Natural killer cell treated with Interleukin-12 subunit alpha and Interleukin-12 subunit beta and Interleukin-15 and Interleukin-18, amount 100 ng/mL, for 72 hours (primary cell): Measurements from ENCODE around the gene MIOX. TPM values are rescaled to one million over a fixed set of nuclear protein-coding genes. Genes with fewer than 3 reads are reported as not detected.

Experiments
- ATAC-seq, 2 donors: fragments of 150-1000 bp; cut with Tn5 transposase in 1 of 2; sonication (Bioruptor Pico), chemical (Tn5 transposase) in 1 of 2; 2 replicates each; pipeline ENCODE4 v1.10.0; 2021
- DNase-seq: peaks from one replicate; pipeline ENCODE4 v3.0.0; 2022; ENCODE audit warnings: low spot score
- H3K27ac Mint-ChIP-seq, 2 donors: 1 replicate in 1 of 2; 2 replicates in 1 of 2; pipeline ENCODE4 v1.8.0; 2022; ENCODE audit warnings: mixed read lengths in 2 of 2, mild to moderate bottlenecking in 1 of 2, moderate library complexity in 1 of 2
- H3K27me3 Mint-ChIP-seq, 2 donors: 1 replicate in 1 of 2; 2 replicates in 1 of 2; pipeline ENCODE4 v1.8.0; 2022; ENCODE audit warnings: mixed read lengths in 2 of 2
- H3K36me3 Mint-ChIP-seq: one replicate; pipeline ENCODE4 v1.8.0; 2022; ENCODE audit warnings: mixed read lengths
- H3K4me1 Mint-ChIP-seq, 2 donors: 1 replicate in 1 of 2; 2 replicates in 1 of 2; pipeline ENCODE4 v1.8.0; 2022; ENCODE audit warnings: low read depth in 2 of 2, mixed read lengths in 2 of 2, mild to moderate bottlenecking in 1 of 2
- H3K4me3 Mint-ChIP-seq: one replicate; pipeline ENCODE4 v1.8.0; 2022; ENCODE audit warnings: mixed read lengths
- H3K9me3 Mint-ChIP-seq: 2 replicates; pipeline ENCODE4 v1.8.0; 2022; ENCODE audit warnings: mixed read lengths
- total RNA-seq, 2 donors: library from RNA; stranded (reverse); gene quantifications; one replicate each; pipeline ENCODE4 v1.2.3, GENCODE V29; 2022

The MIOX gene
- total RNA-seq, 2 donors from 2014 or later: 0.45 TPM; not detected in 1

DNA sequence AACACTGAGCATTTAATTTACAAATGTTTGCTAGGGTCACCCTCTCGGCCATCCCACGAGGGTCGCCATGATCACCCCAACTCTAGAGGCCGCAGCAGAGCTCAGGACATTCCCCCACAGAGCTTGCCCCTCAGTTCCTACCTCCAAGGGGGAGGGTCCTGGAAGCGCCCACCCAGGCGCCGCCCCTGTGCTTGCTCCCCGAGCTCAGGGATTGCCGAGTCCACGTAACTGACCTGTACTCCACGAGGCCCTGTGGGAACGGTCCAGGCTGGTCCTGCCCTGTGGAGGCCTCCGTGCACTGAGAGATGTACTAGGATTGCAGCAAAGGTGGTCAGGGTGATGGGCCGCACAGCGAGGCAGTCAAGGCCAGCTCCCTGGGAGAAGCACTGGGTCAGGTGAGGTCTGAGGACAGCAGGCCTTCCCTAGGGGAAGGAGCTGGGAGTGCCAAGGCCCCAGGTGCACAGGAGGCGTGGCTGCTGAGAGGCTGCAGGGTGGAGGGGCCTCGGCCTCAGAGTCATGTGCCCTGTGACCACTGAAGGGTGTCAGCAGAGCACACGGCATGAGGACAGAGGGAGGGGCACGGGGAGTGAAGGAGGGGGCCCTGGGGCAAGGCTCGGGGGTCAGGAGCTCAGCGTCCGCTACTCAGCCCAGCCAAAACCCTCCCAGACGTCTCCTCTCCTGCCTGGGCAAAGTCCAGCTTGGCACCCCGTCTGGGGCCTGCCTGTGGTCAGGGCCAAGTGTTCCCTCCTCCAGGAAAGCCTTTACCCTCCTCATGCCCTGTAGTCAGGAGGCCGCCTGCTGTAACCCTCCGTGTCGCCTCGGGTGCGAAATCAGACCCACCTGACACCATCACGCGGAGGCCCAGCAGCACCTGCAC is 2.4 kb upstream of the MIOX start:
- Mint-ChIP-seq H3K27ac (no peak overlapping the region), H3K27me3 (no peaks in the 10 kb centered on the region), H3K4me1 (peaks cover 3% of the 10 kb centered on the region in 2 donors), H3K4me3 (no peak overlapping the region), H3K36me3 (no peaks in the 10 kb centered on the region), H3K9me3 (no peaks in the 10 kb centered on the region)
- ATAC-seq (no peak), DNase-seq (no peak)

DNA sequence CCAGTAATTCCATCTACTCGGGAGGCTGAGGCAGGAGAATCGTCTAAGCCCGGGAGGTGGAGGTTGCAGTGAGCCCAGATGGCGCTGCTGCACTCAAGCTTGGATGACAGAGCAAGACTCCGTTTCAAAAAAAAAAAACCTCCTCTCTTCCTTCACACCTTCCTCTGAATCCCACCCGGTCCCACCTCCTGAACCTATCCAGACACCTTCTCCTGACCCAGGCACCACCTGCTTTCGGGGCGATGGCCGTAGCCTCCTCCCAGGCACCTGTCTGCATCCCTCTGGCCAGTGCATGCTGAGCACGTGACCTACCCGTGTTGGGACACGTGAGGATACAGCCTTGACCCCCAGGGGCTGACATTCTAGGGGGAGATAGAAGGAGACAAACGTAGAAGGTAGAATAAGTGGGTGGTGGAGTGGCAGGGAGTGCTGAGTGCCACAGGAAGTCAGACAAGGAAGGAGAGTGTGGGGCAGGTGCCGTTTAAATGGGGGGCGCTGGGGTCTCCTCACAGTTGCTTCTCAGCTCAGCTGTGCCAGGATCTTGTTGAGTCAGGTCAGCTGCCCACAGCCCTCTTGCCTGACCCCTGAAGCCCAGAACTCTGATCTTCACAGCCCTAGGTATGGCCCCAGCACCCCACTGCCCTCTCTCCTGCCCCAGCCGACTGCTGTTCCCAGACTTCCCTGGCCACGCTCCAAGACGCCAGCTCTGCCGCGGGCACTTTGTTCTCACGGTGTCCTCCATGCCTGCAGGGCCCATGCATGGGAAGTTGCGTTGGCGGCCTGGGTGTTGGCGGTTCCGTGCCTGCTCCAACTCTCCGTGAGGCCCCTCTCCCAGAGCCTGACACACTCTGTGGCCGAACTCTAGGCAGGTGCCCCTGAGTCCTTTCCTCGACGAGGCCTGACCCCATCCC is 1.2 kb upstream of the MIOX start:
- ATAC-seq (no peak), DNase-seq (no peak)
- no peaks in the 10 kb centered on the region for H3K27me3 Mint-ChIP-seq
- H3K4me1 Mint-ChIP-seq: no peaks in the 10 kb centered on the region
- no peaks in the 10 kb centered on the region for H3K36me3 Mint-ChIP-seq
- no peak overlapping the region for H3K27ac Mint-ChIP-seq
- H3K4me3 Mint-ChIP-seq: no peak overlapping the region
- no peaks in the 10 kb centered on the region for H3K9me3 Mint-ChIP-seq

DNA sequence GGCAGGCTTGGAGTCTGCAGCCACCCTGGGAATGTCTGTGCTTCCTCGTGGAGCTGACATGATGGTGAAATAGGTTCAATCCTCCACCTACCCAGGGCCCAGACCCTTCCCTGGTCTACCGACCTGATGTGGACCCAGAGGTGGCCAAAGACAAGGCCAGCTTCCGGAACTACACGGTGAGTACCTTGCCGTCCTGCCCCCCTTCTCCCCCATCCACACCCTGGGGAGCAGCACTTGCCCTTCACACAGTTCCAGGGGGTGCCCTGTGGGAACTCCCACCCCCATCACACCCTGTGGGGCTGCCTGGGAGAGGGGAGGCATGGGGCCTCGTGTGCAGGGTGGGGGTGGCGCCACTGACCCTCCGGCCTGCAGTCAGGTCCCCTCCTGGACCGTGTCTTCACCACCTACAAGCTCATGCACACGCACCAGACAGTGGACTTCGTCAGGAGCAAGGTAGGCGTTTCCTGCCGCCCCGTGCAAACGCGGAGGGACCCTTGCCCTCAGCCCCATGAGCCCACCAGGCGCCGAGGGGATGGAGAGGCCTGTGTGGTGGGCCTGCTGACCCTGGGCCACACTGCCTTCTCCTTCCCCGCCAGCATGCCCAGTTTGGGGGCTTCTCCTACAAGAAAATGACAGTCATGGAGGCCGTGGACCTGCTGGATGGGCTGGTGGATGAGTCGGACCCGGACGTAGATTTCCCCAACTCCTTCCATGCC is 789 bp downstream of the MIOX start:
- ATAC-seq (no peak), DNase-seq (no peak)
- no peak overlapping the region for H3K4me3 Mint-ChIP-seq
- no peak overlapping the region for H3K27ac Mint-ChIP-seq
- H3K27me3 Mint-ChIP-seq: peaks cover 0 to 4% of the 10 kb centered on the region in 2 donors
- no peaks in the 10 kb centered on the region for H3K36me3 Mint-ChIP-seq
- H3K4me1 Mint-ChIP-seq: peaks cover 5 to 6% of the 10 kb centered on the region in 2 donors
- H3K9me3 Mint-ChIP-seq: no peaks in the 10 kb centered on the region

DNA sequence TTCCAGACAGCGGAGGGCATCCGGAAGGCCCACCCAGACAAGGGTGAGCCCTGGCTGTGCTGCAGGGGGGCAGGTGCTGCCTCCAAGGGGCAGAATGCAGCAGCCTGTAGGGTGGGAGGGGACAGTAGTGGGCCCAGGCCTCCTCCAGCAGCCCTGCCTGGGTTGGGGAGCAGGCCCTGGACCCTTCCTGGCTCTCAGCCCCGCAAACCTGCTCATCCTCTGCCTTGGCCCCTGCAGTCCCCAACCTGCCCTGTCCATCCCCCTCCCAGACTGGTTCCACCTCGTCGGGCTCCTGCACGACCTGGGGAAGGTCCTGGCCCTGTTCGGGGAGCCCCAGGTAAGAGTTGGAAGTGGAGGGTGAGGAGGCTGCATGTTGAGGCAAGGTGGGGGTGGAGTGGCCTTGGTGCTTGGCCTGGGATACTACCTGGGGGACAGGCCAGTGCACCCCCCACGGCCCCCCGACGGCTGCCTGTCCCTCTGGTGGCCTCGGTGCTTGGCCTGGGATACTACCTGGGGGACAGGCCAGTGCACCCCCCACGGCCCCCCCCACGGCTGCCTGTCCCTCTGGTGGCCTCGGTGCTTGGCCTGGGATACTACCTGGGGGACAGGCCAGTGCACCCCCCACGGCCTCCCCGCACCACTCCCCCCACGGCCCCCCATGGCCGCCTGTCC is 1.5 kb downstream of the MIOX start:
- no peaks in the 10 kb centered on the region for H3K9me3 Mint-ChIP-seq
- peaks cover 5 to 6% of the 10 kb centered on the region in 2 donors for H3K4me1 Mint-ChIP-seq
- ATAC-seq: peak in 1 of 2 donors; percentile 11
- H3K4me3 Mint-ChIP-seq: no peak overlapping the region
- DNase-seq: no peak
- H3K27me3 Mint-ChIP-seq: peaks cover 0 to 4% of the 10 kb centered on the region in 2 donors
- H3K36me3 Mint-ChIP-seq: no peaks in the 10 kb centered on the region
- H3K27ac Mint-ChIP-seq: no peak overlapping the region

DNA sequence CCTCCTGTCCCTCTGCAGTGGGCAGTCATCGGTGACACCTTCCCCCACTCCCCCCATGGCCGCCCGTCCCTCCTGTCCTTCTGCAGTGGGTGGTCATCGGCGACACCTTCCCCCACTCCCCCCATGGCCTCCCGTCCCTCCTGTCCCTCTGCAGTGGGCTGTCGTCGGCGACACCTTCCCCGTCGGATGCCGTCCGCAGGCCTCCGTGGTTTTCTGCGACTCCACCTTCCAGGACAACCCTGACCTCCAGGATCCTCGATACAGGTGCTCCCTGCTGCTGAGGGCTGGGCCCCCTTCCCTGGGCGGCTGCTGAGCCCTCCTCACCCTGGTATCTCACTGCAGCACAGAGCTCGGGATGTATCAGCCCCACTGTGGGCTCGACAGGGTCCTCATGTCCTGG is 2.2 kb downstream of the MIOX start:
- H3K9me3 Mint-ChIP-seq: no peaks in the 10 kb centered on the region
- peaks cover 0 to 4% of the 10 kb centered on the region in 2 donors for H3K27me3 Mint-ChIP-seq
- no peak overlapping the region for H3K4me3 Mint-ChIP-seq
- no peak overlapping the region for H3K27ac Mint-ChIP-seq
- ATAC-seq (no peak), DNase-seq (no peak)
- H3K4me1 Mint-ChIP-seq: peaks cover 5 to 6% of the 10 kb centered on the region in 2 donors
- H3K36me3 Mint-ChIP-seq: no peaks in the 10 kb centered on the region

DNA sequence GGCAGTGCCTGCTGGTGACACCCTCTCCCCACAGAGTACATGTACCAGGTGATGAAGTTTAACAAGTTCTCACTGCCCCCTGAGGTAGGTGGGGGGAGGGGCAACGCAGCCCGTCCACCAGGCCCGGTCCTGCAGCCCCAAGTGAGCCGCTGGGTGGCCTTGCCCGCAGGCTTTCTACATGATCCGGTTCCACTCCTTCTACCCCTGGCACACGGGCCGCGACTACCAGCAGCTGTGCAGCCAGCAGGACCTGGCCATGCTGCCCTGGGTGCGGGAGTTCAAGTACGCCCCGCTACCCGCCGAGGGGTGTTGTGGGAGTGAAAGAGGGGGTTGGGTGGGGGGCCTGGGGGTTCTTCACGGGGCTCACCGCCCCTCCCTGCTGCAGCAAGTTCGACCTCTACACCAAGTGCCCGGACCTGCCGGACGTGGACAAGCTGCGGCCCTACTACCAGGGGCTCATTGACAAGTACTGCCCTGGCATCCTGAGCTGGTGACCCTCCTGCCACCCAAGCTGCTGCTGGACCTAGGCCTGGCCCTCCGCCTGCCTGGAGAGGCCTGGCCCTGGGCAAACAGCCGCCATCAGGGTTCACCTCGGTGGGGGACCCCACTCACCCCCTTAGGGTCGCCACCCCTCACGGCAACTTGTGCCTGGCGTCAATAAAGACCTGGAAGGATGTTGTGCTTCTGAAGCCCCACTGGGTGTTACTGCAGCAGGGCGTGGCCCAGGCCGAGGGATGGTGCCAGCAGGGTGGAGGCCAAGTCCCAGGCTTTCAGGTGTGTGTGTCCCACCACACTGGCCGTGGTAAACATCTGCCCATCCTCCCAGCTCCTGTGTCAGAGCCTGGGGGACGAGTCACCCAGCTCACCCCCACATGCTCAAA is 2.9 kb downstream of the MIOX start:
- peaks cover 5 to 6% of the 10 kb centered on the region in 2 donors for H3K4me1 Mint-ChIP-seq
- no peaks in the 10 kb centered on the region for H3K9me3 Mint-ChIP-seq
- H3K27me3 Mint-ChIP-seq: peaks cover 0 to 4% of the 10 kb centered on the region in 2 donors
- DNase-seq (no peak), ATAC-seq (no peak)
- no peaks in the 10 kb centered on the region for H3K36me3 Mint-ChIP-seq
- no peak overlapping the region for H3K27ac Mint-ChIP-seq
- H3K4me3 Mint-ChIP-seq: no peak overlapping the region

DNA sequence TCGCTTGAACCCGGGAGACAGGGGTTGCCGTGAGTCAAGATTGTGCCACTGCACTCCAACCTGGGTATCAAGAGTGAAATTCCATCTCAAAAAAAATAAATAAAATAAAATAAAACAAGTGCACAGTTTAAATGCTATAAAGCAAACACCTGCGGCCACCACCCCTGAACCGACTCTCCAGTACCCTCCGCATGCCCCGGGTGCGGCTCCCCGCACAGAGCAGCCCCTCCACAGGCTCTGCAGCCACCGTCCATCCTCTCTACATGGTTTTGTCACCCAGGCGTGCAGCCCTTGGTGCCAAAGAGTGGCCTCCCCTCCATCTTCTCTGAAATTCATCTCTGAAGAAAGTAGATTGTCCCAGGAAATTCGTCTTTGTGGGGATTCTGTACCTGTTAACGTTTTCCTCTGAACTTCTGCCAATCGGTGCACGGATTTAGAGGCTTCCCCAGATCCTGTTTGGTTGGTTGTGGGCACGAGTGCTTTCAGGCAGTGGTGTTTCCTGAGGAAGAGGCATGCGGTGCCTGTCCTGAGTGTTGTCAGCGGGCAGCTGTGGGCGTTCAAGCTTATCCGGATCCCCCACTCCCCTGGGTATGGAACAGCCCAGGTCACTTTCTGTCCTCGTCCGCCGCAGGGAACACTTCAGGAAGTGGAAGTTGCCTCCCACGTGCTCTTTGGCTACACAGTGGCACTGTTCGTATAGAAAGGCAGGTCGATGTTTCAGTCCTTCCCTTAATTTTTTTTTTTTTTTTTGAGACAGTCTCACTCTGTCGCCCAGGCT is 4.1 kb downstream of the MIOX start:
- Mint-ChIP-seq H3K4me3 (no peak overlapping the region), H3K27ac (no peak overlapping the region), H3K9me3 (no peaks in the 10 kb centered on the region), H3K27me3 (peaks cover 2 to 4% of the 10 kb centered on the region in 2 donors), H3K4me1 (peaks cover 5 to 6% of the 10 kb centered on the region in 2 donors), H3K36me3 (no peaks in the 10 kb centered on the region)
- no peak for ATAC-seq
- DNase-seq: no peak

DNA sequence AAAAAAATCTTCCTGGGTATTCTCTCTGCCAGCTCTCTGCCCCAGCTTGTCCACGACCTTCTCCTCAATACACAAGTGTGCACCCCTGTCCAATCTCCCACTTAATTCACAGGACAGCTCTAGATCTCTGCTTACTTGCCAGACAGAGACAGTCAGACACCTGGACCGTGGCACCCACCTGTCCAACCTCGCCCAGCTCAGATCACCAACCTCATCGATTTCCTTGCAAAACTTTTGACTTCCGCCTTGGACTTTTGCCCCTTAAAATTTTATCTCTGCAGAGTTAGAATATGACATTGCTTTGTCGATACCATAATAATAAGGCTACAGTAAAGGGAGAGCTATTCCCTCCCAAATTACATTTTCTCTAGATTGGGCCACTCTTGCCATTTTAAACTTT is 10.4 kb downstream of the MIOX start:
- no peak overlapping the region for H3K27ac Mint-ChIP-seq
- H3K4me3 Mint-ChIP-seq: no peak overlapping the region
- DNase-seq: no peak
- H3K9me3 Mint-ChIP-seq: no peaks in the 10 kb centered on the region
- H3K36me3 Mint-ChIP-seq: no peaks in the 10 kb centered on the region
- no peak for ATAC-seq
- H3K4me1 Mint-ChIP-seq: peaks cover 0 to 6% of the 10 kb centered on the region in 2 donors
- H3K27me3 Mint-ChIP-seq: peaks cover 6 to 7% of the 10 kb centered on the region in 2 donors

DNA sequence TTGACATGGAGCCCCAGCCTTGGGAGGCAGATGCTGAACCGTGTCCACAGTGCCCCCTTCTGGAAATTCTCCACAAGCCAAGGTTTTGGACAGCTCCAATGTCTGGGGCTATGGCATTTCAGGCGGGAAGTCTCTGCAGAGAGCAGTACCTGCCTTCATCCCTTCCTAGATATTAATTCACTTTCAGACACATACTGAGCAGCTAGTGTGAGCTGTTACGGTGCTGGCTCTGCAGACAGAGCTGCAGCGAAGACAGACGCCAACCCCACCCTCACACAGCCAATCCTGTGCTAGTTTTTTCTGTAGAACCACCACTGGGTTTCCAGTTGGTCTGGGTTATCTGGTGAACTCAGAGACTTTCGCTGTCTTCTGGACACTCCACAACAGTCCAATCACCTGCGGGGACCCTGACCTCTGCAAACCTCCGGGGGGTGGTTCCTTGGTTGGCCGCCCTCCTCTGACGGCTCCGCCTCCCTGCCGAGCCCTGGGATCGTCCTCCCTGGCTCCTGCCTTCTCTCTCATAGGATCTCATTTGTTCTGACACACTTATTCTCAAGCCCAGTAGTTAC is 11.7 kb downstream of the MIOX start:
- DNase-seq: no peak
- Mint-ChIP-seq H3K4me1 (peaks cover 0 to 6% of the 10 kb centered on the region in 2 donors), H3K9me3 (no peaks in the 10 kb centered on the region), H3K27ac (no peak overlapping the region), H3K4me3 (no peak overlapping the region), H3K36me3 (no peaks in the 10 kb centered on the region), H3K27me3 (peaks cover 6 to 7% of the 10 kb centered on the region in 2 donors)
- ATAC-seq: peak; percentile 78 to 84

DNA sequence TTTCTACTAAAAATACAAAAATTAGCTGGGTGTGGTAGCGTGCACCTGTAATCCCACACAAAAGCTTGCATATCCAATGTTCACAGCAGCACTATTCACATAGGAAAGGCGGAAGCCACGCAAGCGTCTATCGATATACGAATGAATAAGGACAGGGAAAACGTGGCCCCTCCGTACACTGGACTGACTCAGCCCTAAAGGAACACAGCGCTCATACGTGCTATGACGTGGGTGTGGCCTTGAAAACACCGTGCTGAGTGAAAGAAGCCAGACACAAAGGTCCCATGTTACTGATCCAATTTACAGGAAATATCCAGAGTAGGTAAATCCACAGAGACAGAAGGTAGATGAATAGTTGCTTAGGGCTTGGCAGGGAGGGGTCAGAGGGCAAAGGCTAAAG is 13.8 kb downstream of the MIOX start:
- peaks cover 0 to 6% of the 10 kb centered on the region in 2 donors for H3K4me1 Mint-ChIP-seq
- H3K9me3 Mint-ChIP-seq: no peaks in the 10 kb centered on the region
- H3K4me3 Mint-ChIP-seq: no peak overlapping the region
- DNase-seq (no peak), ATAC-seq (no peak)
- peaks cover 6 to 7% of the 10 kb centered on the region in 2 donors for H3K27me3 Mint-ChIP-seq
- no peak overlapping the region for H3K27ac Mint-ChIP-seq
- no peaks in the 10 kb centered on the region for H3K36me3 Mint-ChIP-seq

DNA sequence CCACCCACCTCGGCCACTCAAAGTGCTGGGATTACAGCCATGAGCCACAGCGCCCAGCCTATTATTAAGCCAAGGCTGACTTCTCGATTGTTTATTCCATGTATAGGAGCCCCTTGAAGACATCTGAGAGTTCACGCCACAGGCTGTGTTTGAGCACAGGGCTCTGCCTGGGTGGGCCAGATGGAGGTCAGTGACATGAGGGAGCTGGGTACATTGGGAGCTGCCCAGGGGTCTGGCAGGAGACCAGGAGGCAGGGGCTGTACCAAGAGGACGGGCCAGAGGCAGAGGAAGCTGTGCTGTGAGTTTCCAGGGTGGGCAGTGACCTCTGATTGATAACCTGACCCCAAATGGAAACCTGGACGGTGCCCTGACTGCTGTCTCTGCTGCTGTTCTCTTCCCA is 15.4 kb downstream of the MIOX start:
- ATAC-seq (no peak), DNase-seq (no peak)
- Mint-ChIP-seq H3K27ac (no peak overlapping the region), H3K9me3 (no peaks in the 10 kb centered on the region), H3K4me1 (peaks cover 0 to 6% of the 10 kb centered on the region in 2 donors), H3K4me3 (no peak overlapping the region), H3K36me3 (no peaks in the 10 kb centered on the region), H3K27me3 (peaks cover 3% of the 10 kb centered on the region in 2 donors)
